Measurements from ENCODE around the gene GOT1. TPM values are rescaled to one million over a fixed set of nuclear protein-coding genes. Genes with fewer than 3 reads are reported as not detected.
A peak's percentile ranks its signal among the peaks of the same experiment; 100 is the strongest.

Gene GOT1
- total RNA-seq, 1 experiment from 2014 or later: 56.8 TPM

DNA sequence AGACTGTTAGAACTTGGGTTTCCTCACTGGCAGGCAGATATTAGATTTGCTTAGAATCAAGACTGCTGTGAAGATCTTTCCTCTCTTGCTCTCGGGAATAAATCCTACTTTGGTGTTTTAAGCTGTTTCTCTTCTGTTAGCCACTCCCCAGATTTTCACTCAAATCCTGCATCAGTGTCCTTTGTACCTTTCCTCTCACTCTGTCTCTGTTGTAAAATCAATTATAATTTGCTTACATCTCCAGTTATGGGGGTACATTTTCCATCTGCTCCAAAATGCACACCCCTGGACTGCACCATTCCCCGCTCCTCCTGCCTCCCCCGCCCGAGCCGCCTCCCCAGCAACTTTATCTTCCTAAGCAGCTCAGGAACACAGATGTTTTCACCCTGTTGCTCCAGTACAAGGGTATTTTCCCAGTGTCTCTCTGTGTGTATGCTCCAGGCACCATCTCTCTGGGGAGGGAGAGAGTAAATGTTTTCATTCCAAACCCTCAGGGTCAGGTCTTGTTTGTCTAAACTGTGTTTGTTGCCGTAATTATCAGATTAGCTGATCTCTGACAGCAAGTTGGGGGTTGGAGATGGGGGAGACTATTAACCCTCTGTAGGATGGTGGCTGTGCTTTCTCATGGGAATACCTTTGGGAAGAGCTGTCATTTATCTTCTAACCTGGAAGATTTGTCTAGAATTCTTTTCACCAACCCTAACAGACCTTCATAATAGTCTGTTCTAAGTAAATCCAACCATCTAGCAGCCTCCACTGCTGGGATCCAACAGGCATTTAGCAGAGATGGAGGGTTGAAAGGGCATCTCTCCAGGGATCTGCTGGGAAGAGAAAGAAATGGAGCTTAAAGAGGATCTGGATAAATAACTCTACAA, 20.4 kb upstream of the GOT1 start:
- ATAC-seq: peak; percentile 44; the same call in 1 of the 2 replicates

DNA sequence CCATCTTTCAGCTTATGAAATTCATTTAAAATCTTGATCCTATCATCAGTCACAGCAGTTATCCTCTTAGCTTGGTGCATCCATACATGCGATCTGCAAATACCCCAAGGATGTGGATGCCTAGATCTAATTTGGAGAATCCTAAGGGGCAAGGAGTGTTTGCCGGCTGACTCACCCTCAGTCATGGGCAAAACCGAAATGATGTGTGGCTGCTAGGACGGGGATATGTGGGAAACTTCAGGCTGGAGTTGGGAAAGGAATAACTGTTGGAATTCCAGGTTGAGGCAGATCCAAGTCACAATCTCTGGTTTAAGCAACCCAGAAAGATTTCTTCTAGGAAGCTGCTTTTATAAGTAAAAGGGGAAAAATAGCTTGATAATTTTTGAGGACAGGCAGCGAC, 19.7 kb upstream of the GOT1 start:
- Mint-ChIP-seq H3K27ac (no peak overlapping the region), H3K9me3 (no peaks in the 10 kb centered on the region), H3K27me3 (ENCODE audit: low read depth) (no peaks in the 10 kb centered on the region; the same call in 1 of the 2 replicates), H3K4me1 (peaks cover 24% of the 10 kb centered on the region), H3K36me3 (no peaks in the 10 kb centered on the region), H3K4me3 (no peak overlapping the region)
- no peak for ATAC-seq
- no peak for DNase-seq (ENCODE audit: low spot score)
- ChIA-PET CTCF (interaction anchor here (0.7 to 3.6 kb wide), 6 partner anchors 8 to 93 kb away, joined by 3 to 20 read pairs (median 4); partner anchors contain the start of gene GOT1), POLR2A (interaction anchor here (1.9 kb wide), 1 partner anchor 19 kb away, joined by 8 read pairs; the partner anchor contains the start of gene GOT1)
- TF ChIP-seq HMGA2 (CRISPR knock-in tag; IDR thresholded peaks at IDR 0.05) (no peak), SP1 (CRISPR knock-in tag; conservative IDR thresholded peaks at IDR 0.05) (no peak), SMAD4 (CRISPR knock-in tag; IDR thresholded peaks at IDR 0.05) (no peak), RELA (CRISPR knock-in tag; IDR thresholded peaks at IDR 0.05; ENCODE audit: borderline replicate concordance) (no peak), CBFB (CRISPR knock-in tag; IDR thresholded peaks at IDR 0.05; ENCODE audit: low read depth) (no peak), ZNF263 (CRISPR knock-in tag; IDR thresholded peaks at IDR 0.05; ENCODE audit: low read depth) (no peak)
- TF ChIP-seq, protein P1, sequence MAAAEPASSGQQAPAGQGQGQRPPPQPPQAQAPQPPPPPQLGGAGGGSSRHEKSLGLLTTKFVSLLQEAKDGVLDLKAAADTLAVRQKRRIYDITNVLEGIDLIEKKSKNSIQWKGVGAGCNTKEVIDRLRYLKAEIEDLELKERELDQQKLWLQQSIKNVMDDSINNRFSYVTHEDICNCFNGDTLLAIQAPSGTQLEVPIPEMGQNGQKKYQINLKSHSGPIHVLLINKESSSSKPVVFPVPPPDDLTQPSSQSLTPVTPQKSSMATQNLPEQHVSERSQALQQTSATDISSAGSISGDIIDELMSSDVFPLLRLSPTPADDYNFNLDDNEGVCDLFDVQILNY (CRISPR knock-in tag; IDR thresholded peaks at IDR 0.05): no peak
- TF ChIP-seq, protein P2, sequence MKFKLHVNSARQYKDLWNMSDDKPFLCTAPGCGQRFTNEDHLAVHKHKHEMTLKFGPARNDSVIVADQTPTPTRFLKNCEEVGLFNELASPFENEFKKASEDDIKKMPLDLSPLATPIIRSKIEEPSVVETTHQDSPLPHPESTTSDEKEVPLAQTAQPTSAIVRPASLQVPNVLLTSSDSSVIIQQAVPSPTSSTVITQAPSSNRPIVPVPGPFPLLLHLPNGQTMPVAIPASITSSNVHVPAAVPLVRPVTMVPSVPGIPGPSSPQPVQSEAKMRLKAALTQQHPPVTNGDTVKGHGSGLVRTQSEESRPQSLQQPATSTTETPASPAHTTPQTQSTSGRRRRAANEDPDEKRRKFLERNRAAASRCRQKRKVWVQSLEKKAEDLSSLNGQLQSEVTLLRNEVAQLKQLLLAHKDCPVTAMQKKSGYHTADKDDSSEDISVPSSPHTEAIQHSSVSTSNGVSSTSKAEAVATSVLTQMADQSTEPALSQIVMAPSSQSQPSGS (CRISPR knock-in tag; IDR thresholded peaks at IDR 0.05; ENCODE audit: borderline replicate concordance, low read depth): no peak
- TF ChIP-seq, protein P3, sequence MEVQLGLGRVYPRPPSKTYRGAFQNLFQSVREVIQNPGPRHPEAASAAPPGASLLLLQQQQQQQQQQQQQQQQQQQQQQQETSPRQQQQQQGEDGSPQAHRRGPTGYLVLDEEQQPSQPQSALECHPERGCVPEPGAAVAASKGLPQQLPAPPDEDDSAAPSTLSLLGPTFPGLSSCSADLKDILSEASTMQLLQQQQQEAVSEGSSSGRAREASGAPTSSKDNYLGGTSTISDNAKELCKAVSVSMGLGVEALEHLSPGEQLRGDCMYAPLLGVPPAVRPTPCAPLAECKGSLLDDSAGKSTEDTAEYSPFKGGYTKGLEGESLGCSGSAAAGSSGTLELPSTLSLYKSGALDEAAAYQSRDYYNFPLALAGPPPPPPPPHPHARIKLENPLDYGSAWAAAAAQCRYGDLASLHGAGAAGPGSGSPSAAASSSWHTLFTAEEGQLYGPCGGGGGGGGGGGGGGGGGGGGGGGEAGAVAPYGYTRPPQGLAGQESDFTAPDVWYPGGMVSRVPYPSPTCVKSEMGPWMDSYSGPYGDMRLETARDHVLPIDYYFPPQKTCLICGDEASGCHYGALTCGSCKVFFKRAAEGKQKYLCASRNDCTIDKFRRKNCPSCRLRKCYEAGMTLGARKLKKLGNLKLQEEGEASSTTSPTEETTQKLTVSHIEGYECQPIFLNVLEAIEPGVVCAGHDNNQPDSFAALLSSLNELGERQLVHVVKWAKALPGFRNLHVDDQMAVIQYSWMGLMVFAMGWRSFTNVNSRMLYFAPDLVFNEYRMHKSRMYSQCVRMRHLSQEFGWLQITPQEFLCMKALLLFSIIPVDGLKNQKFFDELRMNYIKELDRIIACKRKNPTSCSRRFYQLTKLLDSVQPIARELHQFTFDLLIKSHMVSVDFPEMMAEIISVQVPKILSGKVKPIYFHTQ (CRISPR knock-in tag; IDR thresholded peaks at IDR 0.05): no peak
- TF ChIP-seq, protein P4, sequence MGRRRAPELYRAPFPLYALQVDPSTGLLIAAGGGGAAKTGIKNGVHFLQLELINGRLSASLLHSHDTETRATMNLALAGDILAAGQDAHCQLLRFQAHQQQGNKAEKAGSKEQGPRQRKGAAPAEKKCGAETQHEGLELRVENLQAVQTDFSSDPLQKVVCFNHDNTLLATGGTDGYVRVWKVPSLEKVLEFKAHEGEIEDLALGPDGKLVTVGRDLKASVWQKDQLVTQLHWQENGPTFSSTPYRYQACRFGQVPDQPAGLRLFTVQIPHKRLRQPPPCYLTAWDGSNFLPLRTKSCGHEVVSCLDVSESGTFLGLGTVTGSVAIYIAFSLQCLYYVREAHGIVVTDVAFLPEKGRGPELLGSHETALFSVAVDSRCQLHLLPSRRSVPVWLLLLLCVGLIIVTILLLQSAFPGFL (CRISPR knock-in tag; IDR thresholded peaks at IDR 0.05; ENCODE audit: borderline replicate concordance): no peak

More for the DNA sequence above, 20.4 kb upstream of the GOT1 start:
- H3K36me3 Mint-ChIP-seq: no peaks in the 10 kb centered on the region
- no peaks in the 10 kb centered on the region for H3K9me3 Mint-ChIP-seq
- TF ChIP-seq CBFB (CRISPR knock-in tag; IDR thresholded peaks at IDR 0.05; ENCODE audit: low read depth) (no peak), RELA (CRISPR knock-in tag; IDR thresholded peaks at IDR 0.05; ENCODE audit: borderline replicate concordance) (no peak), ZNF121 (CRISPR knock-in tag; IDR thresholded peaks at IDR 0.05) (no peak), JUN (CRISPR knock-in tag; IDR thresholded peaks at IDR 0.05) (no peak)
- TF ChIP-seq, protein P5, sequence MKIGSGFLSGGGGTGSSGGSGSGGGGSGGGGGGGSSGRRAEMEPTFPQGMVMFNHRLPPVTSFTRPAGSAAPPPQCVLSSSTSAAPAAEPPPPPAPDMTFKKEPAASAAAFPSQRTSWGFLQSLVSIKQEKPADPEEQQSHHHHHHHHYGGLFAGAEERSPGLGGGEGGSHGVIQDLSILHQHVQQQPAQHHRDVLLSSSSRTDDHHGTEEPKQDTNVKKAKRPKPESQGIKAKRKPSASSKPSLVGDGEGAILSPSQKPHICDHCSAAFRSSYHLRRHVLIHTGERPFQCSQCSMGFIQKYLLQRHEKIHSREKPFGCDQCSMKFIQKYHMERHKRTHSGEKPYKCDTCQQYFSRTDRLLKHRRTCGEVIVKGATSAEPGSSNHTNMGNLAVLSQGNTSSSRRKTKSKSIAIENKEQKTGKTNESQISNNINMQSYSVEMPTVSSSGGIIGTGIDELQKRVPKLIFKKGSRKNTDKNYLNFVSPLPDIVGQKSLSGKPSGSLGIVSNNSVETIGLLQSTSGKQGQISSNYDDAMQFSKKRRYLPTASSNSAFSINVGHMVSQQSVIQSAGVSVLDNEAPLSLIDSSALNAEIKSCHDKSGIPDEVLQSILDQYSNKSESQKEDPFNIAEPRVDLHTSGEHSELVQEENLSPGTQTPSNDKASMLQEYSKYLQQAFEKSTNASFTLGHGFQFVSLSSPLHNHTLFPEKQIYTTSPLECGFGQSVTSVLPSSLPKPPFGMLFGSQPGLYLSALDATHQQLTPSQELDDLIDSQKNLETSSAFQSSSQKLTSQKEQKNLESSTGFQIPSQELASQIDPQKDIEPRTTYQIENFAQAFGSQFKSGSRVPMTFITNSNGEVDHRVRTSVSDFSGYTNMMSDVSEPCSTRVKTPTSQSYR (CRISPR knock-in tag; IDR thresholded peaks at IDR 0.05): no peak
- no peak overlapping the region for H3K27ac Mint-ChIP-seq
- ChIA-PET CTCF (interaction anchor here (0.6 to 3.6 kb wide), 9 partner anchors 9 to 409 kb away, joined by 3 to 20 read pairs (median 4); partner anchors contain the start of gene GOT1), POLR2A (interaction anchor here (1.9 kb wide), 1 partner anchor 20 kb away, joined by 8 read pairs; the partner anchor contains the start of gene GOT1)
- DNase-seq (ENCODE audit: low spot score): no peak
- no peaks in the 10 kb centered on the region; the same call in 1 of the 2 replicates for H3K27me3 Mint-ChIP-seq (ENCODE audit: low read depth)
- no peak overlapping the region for H3K4me3 Mint-ChIP-seq
- H3K4me1 Mint-ChIP-seq: peaks cover 23% of the 10 kb centered on the region
